Right renal pelvis (tissue), 4 donors: ENCODE data around the gene MAP4K2. TPM values are rescaled to one million over a fixed set of nuclear protein-coding genes. Genes with fewer than 3 reads are reported as not detected.

Source experiments
- DNase-seq, 4 donors: peaks; one replicate each; pipeline ENCODE4 v3.0.0-alpha.2; 2013; ENCODE audit warnings: low read depth in 4 of 4, low spot score in 3 of 4, missing footprints in 1 of 4
- polyA plus RNA-seq, 4 donors: library from polyadenylated mRNA; unstranded; fragments of 120-200 nt; gene quantifications; one replicate each; pipeline ENCODE4 v1.2.1, GENCODE V29; 2013; ENCODE audit not compliant: insufficient read length in 4 of 4

The MAP4K2 gene
- polyA plus RNA-seq, 4 donors: 21.4 to 21.5 (median 21.4) TPM

- no peak for DNase-seq
Observed at GRCh38 chr11:64794526-64794925, 8.5 kb downstream of the MAP4K2 start.

- DNase-seq: no peak
Observed at GRCh38 chr11:64793271-64794160, 9.5 kb downstream of the MAP4K2 start.

DNA sequence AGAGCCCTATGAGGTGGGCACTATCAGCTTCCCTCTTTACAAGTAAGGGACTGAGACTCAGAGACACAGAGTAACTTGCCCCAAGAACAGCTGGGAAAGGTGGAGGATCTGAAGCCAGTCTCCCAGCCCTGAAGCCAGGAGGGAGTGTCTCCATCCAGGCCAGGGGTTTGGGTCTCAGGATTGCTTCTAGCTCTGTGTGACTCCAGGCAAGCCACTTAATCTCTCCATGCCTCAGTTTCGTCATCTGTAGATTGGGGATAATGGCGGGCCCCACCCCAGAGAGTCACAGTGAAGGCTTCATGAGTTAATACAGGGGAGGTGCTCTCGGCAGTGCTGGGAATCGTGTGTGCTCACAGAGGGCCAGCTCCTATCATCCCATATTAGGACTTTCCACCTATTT is 10.5 kb downstream of the MAP4K2 start:
- DNase-seq: no peak

DNA sequence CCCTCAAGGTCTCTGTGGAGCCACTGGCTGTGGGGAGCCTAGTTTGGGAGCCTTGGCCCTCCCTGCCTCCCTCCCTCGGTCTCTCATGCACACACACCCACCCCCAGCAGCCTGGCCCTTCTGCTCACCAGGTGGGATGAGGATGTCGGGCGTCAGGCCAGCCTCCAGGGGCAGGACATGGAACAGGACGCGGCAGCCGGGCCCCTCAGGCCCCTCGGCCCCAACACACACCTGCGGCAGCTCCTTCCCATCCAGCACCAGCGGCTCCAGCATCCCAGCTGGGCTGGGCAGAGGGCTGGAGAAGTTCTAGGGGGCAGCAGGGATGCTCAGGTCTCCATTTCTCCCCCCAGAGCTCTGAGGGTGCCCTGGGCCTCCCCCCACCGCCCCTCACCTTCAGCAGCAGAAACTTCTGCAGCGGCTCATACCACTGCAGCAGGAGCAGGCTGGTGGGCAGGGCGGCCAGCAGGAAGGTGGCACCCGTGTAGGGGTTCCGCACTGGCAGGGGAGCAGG is 11.2 kb downstream of the MAP4K2 start:
- no peak for DNase-seq

GRCh38 chr11:64790205-64791095 is 12.6 kb downstream of the MAP4K2 start:
- DNase-seq: no peak

DNA sequence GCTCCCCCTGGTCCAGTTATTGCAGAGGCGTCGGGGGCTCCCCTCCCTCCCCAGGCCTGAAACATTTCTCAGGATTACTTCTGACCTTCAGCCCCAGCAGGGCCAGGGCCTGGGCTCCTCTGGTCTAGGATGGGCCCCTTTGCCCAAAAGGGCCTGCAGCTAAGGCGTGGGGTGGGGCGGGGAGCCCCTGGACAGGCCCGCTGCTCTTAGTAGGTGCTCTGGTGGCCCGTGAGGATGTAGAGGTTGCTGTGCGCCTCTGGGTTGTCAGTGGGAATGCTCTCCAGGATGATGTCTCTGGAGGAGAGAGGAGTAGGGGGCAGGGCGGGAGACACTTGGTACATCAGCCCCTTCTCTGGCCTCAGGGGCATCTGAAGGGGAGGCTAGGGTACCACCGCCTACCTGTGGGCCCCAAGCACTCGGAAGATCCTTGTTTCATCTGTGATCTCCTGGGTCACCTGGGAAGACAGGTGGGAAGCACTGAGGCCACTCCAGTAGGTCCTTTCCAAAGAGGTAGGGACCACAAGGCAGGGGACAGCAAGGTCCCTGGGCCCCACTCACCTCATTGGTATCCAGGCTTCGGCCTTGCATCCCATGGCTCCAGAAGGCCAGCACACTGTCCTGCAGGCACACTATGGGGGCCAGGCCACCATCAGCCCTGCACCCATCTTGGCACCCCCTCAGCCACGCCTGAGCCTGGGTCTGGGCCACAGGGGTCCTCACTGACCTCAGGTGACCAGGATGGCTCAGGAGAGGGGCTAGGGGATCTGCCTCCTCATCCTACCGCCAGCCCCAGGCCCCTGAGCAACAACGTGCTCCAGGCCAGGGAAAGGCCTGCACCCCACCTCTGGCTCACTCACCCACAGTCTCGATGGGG is 13.4 kb downstream of the MAP4K2 start:
- no peak for DNase-seq

- DNase-seq: no peak
Observed at GRCh38 chr11:64788321-64789215, 14.4 kb downstream of the MAP4K2 start.

DNA sequence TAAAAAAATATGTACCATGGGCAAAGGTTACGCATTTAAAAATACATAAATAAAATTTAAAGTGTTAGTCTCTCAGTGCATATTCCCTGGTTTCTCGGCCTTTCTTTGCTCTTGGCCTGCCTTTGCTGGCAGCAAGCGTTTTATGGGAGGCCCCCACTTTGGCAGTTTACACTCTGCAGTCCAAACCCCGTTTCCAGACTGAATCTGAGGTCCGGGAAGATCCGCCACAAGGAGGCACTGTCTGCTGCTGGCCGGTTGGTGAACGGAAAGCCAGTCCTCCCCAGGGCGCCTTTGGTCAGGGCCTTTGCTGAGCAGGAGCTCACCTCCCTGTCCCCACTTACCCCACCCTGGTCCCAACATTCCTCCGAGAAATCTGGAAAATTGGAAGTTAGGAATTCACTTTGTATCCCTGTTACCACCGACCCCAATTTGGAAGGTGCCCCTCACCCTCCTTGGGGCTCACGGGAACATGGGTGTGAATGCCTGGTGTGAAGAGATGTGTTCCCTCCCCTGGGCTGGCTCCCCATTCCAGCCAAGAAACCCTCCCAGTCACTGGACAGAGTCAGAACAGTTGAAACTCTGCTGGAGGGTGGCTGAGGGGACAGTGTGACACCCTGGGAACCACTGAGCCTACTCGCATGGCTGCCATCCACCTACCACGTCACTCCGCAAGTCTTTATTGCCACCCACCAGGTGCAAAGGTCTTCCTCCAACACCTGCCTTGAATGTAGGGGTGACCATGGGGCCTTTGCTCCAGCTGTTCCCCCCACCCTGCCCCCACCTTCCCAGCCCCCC is 15.3 kb downstream of the MAP4K2 start:
- no peak for DNase-seq

DNA sequence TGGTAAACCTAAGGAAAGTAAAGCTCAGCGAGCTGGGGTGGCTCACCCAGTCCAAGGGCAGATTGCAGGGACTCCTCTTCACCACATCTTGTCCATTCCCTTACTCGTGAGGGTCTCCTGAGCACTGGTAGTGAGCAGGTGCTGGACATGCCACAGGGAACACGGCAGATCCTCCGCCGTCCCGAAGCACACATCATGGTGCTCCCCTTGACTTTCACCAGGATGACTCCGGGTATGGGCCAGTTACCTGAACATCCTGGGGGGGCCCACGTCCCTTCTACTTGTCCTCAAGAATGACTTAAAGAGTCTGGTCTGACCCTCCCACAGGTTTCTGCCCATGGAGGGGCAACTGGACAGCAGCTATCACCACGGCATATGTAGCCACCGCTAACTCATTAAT is 16.7 kb downstream of the MAP4K2 start:
- DNase-seq: no peak

DNA sequence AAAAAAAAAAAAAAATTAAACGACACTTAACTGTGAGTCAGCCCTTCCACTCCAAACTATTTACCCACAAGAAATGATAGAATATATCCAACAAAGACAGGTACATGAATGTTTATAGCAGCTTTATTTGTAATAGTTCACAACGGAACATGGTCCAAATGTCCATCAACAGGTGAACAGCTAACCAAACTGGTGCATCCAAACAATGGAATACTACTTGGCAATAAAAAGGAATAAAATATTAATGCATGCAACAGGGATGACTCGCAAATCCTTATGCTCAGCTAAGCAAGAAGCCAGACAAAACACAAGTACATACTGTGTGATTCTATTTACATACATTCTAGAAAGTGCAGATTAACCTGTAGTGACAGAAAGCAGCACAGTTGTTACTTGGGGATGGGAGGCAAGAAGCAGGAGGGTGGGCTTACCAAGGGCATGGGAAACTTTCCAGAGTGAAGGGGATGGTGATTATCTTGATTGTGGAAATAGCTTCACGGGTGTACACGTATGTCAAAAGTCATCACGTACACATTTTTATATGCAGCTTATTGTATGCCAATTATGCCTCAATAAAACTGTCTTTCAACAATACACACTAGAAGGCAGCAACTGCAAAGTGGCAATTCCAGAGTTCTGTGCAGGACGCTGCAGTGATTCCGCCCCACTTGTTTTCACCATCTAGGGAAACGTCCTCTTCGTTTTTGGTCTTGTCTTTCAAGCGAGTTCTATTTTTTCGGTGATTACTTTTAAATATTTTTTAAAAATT is 18.0 kb downstream of the MAP4K2 start:
- no peak for DNase-seq

GRCh38 chr11:64778473-64779298 is 24.3 kb downstream of the MAP4K2 start, which contains the start of gene SF1:
SF1 (minus strand) TSS chr11:64778542; CDS start chr11:64778392, 150 bp downstream.
- peak; percentile 99 to 100 (median 100) for DNase-seq

- no peak for DNase-seq
Observed at GRCh38 chr11:64778223-64778472, 24.9 kb downstream of the MAP4K2 start.

DNA sequence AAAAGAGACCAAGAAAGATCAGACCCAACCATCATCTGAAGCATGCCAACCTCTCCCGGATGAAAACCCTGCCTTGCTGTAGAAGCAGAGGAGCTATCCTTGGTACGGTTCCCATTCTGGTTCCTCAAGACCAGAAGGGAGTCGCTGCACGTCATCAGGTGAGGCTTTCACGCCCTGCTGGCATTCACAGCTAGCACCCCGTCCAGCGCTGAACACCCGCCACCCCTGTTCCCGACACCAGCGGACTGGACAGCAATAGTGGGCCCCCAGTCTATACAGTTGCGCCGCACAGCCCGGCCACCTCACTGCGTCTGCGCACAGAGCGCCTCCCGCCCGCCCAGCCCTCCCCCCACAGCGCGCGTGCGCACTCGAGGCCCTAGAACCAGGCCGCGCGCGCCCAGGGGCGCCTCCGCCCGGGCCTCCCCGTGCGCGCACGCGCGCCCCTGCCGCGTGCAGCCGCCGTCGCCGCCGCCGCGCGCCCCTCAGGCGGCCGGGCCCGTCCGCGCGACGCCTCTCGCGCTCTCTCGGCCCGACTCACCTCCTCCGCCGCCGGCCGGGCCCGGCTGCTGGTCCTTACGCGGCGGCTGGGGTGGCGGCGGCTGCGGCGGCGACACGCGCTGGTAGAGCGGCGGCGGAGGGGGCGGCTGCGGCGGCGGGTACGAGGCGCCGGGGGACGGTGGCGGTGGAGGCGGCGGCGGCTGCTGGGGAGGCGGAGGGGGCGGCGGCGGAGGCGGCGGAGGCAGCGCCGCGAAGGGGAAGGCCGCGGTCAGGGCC is 25.4 kb downstream of the MAP4K2 start:
- peak; percentile 69 to 89 (median 80) for DNase-seq

- no peak for DNase-seq
Observed at GRCh38 chr11:64776875-64777274, 26.1 kb downstream of the MAP4K2 start.

DNA sequence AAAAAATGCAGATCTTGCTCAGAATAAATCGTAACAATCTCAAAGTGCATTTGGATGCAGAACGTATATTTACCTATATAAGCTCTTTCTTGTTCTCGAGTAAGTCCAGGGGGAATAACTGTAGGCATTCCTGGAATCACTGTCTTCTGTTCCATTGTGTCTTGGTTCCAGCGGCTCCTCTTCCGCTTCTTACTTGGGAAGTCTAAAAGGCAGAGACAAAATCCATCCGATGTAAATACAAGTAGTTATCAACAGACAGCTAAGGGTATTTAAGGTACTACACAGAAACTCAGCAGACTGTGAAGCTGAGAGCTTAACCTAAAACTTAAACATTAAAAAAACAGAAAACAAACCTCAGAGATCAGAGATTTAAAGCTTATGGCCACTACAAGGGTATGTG is 26.6 kb downstream of the MAP4K2 start:
- DNase-seq: no peak

- DNase-seq: no peak
Observed at GRCh38 chr11:64774144-64774543, 28.9 kb downstream of the MAP4K2 start.
